HT1080 (cell line): Measurements from ENCODE around the gene NFIC. TPM values are rescaled to one million over a fixed set of nuclear protein-coding genes. Genes with fewer than 3 reads are reported as not detected.

Experiments
- small RNA-seq: library from RNA; depleted of rRNA; stranded (forward); fragments of <200 nt; gene quantifications from one replicate; pipeline ENCODE3, GENCODE V24; 2014
- total RNA-seq: library from RNA; depleted of rRNA; stranded (reverse); fragments of >200 nt; shearing (Covaris generic); gene quantifications from 2 replicates; pipeline ENCODE4 v1.2.3, GENCODE V29; 2014; rRNA removed

The NFIC gene
- total RNA-seq, 1 experiment from 2014 or later = 33.2 TPM

Small RNAs within 50 kb of the gene (small RNA-seq; reads per million reads assigned to genes)
- not detected for gene AC005514.1

Other genes starting within 250 kb of the NFIC start
- gene GNA15, start 230.6 kb upstream of the NFIC start, total RNA-seq = 0.05 and 0.30 TPM in 2 replicates
- 0.06 and 0.20 TPM in 2 replicates for gene S1PR4, start 187.8 kb upstream of the NFIC start, total RNA-seq
- 125 and 130 TPM in 2 replicates for gene NCLN, start 180.7 kb upstream of the NFIC start, total RNA-seq
- not detected in 2 replicates for gene CELF5, start 141.9 kb upstream of the NFIC start, total RNA-seq
- not detected in 2 replicates for gene SMIM24, start 113.9 kb downstream of the NFIC start, total RNA-seq
- gene SMIM44, start 116.9 kb downstream of the NFIC start, total RNA-seq = not detected in 2 replicates
- gene DOHH, start 134.1 kb downstream of the NFIC start, total RNA-seq = 37.0 and 45.3 TPM in 2 replicates
- gene FZR1, start 139.7 kb downstream of the NFIC start, total RNA-seq = 60.9 and 73.5 TPM in 2 replicates
- 0.60 TPM in 1 of 2 replicates, not detected in the other for gene TEKTIP1, start 172.6 kb downstream of the NFIC start, total RNA-seq
- 109 and 132 TPM in 2 replicates for gene MFSD12, start 191.0 kb downstream of the NFIC start, total RNA-seq
- 57.1 and 69.3 TPM in 2 replicates for gene HMG20B, start 206.4 kb downstream of the NFIC start, total RNA-seq
- gene GIPC3, start 218.9 kb downstream of the NFIC start, total RNA-seq = 0.02 and 0.03 TPM in 2 replicates
- 0.40 and 0.96 TPM in 2 replicates for gene TBXA2R, start 240.3 kb downstream of the NFIC start, total RNA-seq